ENCODE data around the gene TLCD2. TPM values are rescaled to one million over a fixed set of nuclear protein-coding genes. Genes with fewer than 3 reads are reported as not detected.

TLCD2 gene
- total RNA-seq, 1 experiment from 2014 or later = 12.0 TPM

- ChIA-PET POLR2A (interaction anchor here (0.6 to 2.2 kb wide), 7 partner anchors 13 to 417 kb away, joined by 3 to 30 read pairs (median 6); partner anchors contain the start of genes RILP and TLCD2), CTCF (interaction anchor here (0.7 to 1.7 kb wide), 4 partner anchors 15 to 169 kb away, joined by 3 to 6 read pairs (median 4); no protein-coding TSS in a partner anchor)
- peaks cover 57% of the 10 kb centered on the region for H3K36me3 Mint-ChIP-seq (ENCODE audit: insufficient read depth, unreplicated experiment)
- Histone ChIP-seq H3K27me3 (replicated peaks; ENCODE audit: control insufficient read depth, insufficient read depth, low read length) (no peaks in the 10 kb centered on the region), H3K4me1 (peaks cover 5% of the 10 kb centered on the region; the same call in 1 of the 2 replicates), H3K36me3 (ENCODE audit: control insufficient read depth, insufficient read depth, low read length) (peaks cover 13% of the 10 kb centered on the region), H3K9me3 (no peaks in the 10 kb centered on the region), H3K4me3 (ENCODE audit: low read depth, low read length) (peak within 1 kb of the TSS; percentile 54)
- H3K4me1 Mint-ChIP-seq (ENCODE audit: low read depth, unreplicated experiment) = peaks cover 13% of the 10 kb centered on the region
- peak within 1 kb of the TSS; percentile 91 for H3K4me3 Mint-ChIP-seq (ENCODE audit: unreplicated experiment)
- peak; percentile 98 to 99 for DNase-seq
- intact Hi-C loops (cut with micrococcal nuclease; ENCODE audit: unreplicated experiment) = loop anchor here (1.0 to 2.0 kb wide), 2 partner anchors 15 to 26 kb away; partner anchors contain the start of gene TLCD2
- TF ChIP-seq CTCF (IDR thresholded peaks at IDR 0.05; ENCODE audit: insufficient read depth in 1 of 2, low read depth in 1 of 2, low read length in 1 of 2, severe bottlenecking in 1 of 2, unreplicated experiment in 1 of 2) = no peak
- peak within 1 kb of the TSS; percentile 95 for H3K27ac Mint-ChIP-seq (ENCODE audit: unreplicated experiment)
- H3K9me3 Mint-ChIP-seq (ENCODE audit: unreplicated experiment) = no peaks in the 10 kb centered on the region
- no peaks in the 10 kb centered on the region for H3K27me3 Mint-ChIP-seq (ENCODE audit: insufficient read depth, unreplicated experiment)
- BruUV-seq (replicated peaks) = TSS peak; percentile 82
These were observed 25.6 kb downstream of the TLCD2 start, which contains the start of gene PRPF8 for GRCh38 chr17:1684378-1685189. TSS of gene PRPF8 (minus strand) at chr17:1684867. CDS start at chr17:1684571, 296 bp downstream.

DNA sequence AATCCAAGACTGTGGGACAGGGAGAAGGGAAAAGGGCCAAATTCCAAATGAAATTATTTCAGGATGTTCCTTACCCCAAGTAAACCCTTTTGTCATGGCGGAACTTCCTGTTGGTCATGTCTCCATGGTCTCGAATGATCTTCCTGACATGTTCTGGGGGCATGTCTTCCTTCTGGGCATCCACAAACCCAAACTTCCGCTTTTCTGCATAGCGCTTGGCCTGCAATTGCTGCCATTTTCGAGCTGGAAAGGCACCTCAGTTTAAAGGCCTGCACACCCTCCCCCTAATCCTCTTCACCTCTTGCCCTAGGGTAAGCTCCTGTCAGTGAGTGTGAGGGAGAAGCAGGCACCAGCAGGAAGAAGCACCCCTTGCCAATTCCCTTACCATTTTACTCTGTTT is 26.7 kb downstream of the TLCD2 start:
- Mint-ChIP-seq H3K4me1 (ENCODE audit: low read depth, unreplicated experiment) (peaks cover 13% of the 10 kb centered on the region), H3K36me3 (ENCODE audit: insufficient read depth, unreplicated experiment) (peaks cover 68% of the 10 kb centered on the region), H3K27ac (ENCODE audit: unreplicated experiment) (peak overlapping the region; percentile 95), H3K27me3 (ENCODE audit: insufficient read depth, unreplicated experiment) (no peaks in the 10 kb centered on the region), H3K9me3 (ENCODE audit: unreplicated experiment) (no peaks in the 10 kb centered on the region), H3K4me3 (ENCODE audit: unreplicated experiment) (peak overlapping the region; percentile 91)
- no peak for TF ChIP-seq CTCF (IDR thresholded peaks at IDR 0.05; ENCODE audit: insufficient read depth in 1 of 2, low read depth in 1 of 2, low read length in 1 of 2, severe bottlenecking in 1 of 2, unreplicated experiment in 1 of 2)
- intact Hi-C loops (cut with micrococcal nuclease; ENCODE audit: unreplicated experiment) = no loop called here
- CTCF ChIA-PET = interaction anchor here (0.7 to 1.7 kb wide), 3 partner anchors 35 to 168 kb away, joined by 3 to 5 read pairs (median 3); no protein-coding TSS in a partner anchor
- Histone ChIP-seq H3K27me3 (replicated peaks; ENCODE audit: control insufficient read depth, insufficient read depth, low read length) (no peaks in the 10 kb centered on the region), H3K4me3 (ENCODE audit: low read depth, low read length) (peak overlapping the region; percentile 54), H3K9me3 (no peaks in the 10 kb centered on the region), H3K36me3 (ENCODE audit: control insufficient read depth, insufficient read depth, low read length) (peaks cover 20% of the 10 kb centered on the region), H3K4me1 (peaks cover 5% of the 10 kb centered on the region; the same call in 1 of the 2 replicates)
- POLR2A ChIA-PET = interaction anchor here (0.6 to 2.2 kb wide), 5 partner anchors 27 to 148 kb away, joined by 5 to 30 read pairs (median 8); partner anchors contain the start of genes RILP and TLCD2
- BruUV-seq (replicated peaks) = no TSS peak
- DNase-seq = no peak

GRCh38 chr17:1676401-1676800 is 33.8 kb downstream of the TLCD2 start:
- Mint-ChIP-seq H3K36me3 (ENCODE audit: insufficient read depth, unreplicated experiment) (peaks cover 98% of the 10 kb centered on the region), H3K27me3 (ENCODE audit: insufficient read depth, unreplicated experiment) (no peaks in the 10 kb centered on the region), H3K4me3 (ENCODE audit: unreplicated experiment) (no peak overlapping the region), H3K27ac (ENCODE audit: unreplicated experiment) (no peak overlapping the region), H3K4me1 (ENCODE audit: low read depth, unreplicated experiment) (no peaks in the 10 kb centered on the region), H3K9me3 (ENCODE audit: unreplicated experiment) (no peaks in the 10 kb centered on the region)
- CTCF ChIA-PET = no interaction called here
- POLR2A ChIA-PET = no interaction called here
- no peak for DNase-seq
- Histone ChIP-seq H3K4me1 (no peaks in the 10 kb centered on the region), H3K9me3 (no peaks in the 10 kb centered on the region), H3K27me3 (replicated peaks; ENCODE audit: control insufficient read depth, insufficient read depth, low read length) (no peaks in the 10 kb centered on the region), H3K4me3 (ENCODE audit: low read depth, low read length) (no peak overlapping the region), H3K36me3 (ENCODE audit: control insufficient read depth, insufficient read depth, low read length) (peaks cover 17% of the 10 kb centered on the region)
- intact Hi-C loops (cut with micrococcal nuclease; ENCODE audit: unreplicated experiment) = no loop called here
- no peak for TF ChIP-seq CTCF (IDR thresholded peaks at IDR 0.05; ENCODE audit: insufficient read depth in 1 of 2, low read depth in 1 of 2, low read length in 1 of 2, severe bottlenecking in 1 of 2, unreplicated experiment in 1 of 2)
- BruUV-seq (replicated peaks) = no TSS peak
